Skeletal muscle satellite cell (primary cell): ENCODE measurements around the gene PIANP.

ENCODE experiments used
- H3K27me3 ChIP-seq: 2 replicates; pipeline ENCODE4 v1.7.0; 2013; ENCODE audit warnings: low read length; ENCODE audit not compliant: control insufficient read depth, insufficient read depth
- H3K36me3 ChIP-seq: 2 replicates; pipeline ENCODE4 v1.7.0; 2013; ENCODE audit warnings: mild to moderate bottlenecking, control low read depth, low read length; ENCODE audit not compliant: insufficient read depth
- H3K4me1 ChIP-seq: 2 replicates; pipeline ENCODE4 v1.7.0; 2013; ENCODE audit warnings: low read length; ENCODE audit not compliant: control insufficient read depth, insufficient read depth
- H3K4me2 ChIP-seq: 2 replicates; pipeline ENCODE4 v1.7.0; 2013; ENCODE audit warnings: mild to moderate bottlenecking, low read length
- H3K4me3 ChIP-seq: 2 replicates; pipeline ENCODE4 v1.7.0; 2013; ENCODE audit warnings: low read length
- H3K9ac ChIP-seq: 2 replicates; pipeline ENCODE4 v1.7.0; 2013; ENCODE audit warnings: mild to moderate bottlenecking, low read depth, low read length, moderate library complexity
- H3K9me3 ChIP-seq: replicated peaks from 2 replicates; pipeline ENCODE4 v1.7.0; 2013; ENCODE audit warnings: mild to moderate bottlenecking, control low read depth, low read length

The PIANP gene

DNA sequence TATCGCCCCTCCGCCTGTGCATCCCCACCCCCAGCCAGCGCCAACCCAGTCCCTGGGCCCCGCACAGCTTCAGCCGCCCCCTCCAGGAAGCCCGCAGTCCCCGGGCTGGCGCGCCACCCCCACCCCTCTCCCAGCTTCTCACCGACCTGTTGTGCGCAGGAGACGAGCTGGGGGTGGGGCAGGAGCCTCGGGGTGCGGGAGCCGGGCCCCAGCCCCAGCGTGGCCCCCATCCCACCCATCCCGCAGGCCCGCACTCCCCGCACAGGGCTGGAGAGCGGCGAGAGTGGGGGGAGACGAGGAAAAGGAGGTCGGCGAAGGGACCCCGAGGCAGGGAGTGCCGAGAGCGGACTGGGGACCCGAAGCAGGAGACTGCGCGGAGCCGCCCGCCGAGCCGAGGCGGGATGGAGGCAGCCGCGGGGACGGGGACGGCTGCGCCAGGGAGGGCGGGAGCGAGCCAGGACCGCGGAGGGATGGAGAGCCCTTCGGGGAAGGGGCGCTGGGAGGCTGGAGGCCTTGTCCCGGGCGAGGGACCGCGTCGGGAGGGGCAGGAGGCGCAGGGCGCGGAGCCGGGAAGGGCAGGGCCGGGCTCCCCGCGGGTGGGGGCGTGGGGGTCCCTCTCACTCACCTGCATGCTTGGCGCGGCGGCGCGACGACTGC, 498 bp downstream of the PIANP start:
- no peaks in the 10 kb centered on the region for H3K9me3 ChIP-seq
- peaks cover 13% of the 10 kb centered on the region for H3K4me1 ChIP-seq
- no peaks in the 10 kb centered on the region for H3K36me3 ChIP-seq
- H3K4me3 ChIP-seq = peak overlapping the region; percentile 62
- peak overlapping the region; percentile 26 for H3K9ac ChIP-seq
- H3K27me3 ChIP-seq = peaks cover 51% of the 10 kb centered on the region
- peak overlapping the region; percentile 82 for H3K4me2 ChIP-seq

DNA sequence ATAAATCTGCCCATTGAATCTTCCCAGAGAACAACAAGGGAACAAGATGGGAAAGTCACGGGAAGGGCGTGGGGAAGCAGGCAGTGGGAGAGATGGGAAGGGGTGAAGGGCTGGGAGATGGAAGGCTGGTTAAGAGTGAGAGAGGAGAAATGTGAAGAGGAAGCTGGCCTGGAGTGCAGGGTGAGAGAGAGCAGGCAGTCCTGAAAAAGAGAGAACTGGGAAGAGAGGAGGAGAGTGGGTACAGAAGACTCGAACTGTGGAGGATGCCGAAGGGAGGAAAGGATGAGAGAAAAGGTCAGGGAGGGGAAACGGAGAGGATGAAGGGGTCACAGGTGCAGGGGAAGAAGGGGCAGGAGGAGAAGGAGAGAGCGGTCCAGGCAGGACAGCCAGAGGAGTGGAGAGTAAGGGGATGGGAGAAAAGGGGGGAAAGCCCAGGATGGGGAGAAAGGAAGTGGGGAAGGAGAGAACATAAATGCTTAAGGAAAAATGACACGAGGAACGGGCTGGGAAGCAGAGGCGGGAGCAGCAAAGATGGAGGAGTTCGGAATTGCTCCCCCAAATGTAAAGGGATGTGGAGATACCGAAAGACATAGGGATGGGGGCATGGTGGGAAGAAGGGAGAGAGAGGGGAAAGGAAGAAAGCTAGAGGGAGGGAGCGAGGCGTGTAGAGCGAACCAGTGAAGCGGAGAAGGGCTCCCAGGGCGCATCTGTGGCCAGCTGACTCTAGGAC, 1.2 kb downstream of the PIANP start:
- H3K9ac ChIP-seq = no peak overlapping the region

GRCh38 chr12:6698352-6699046, 2.1 kb downstream of the PIANP start:
- H3K4me3 ChIP-seq = no peak overlapping the region
- peaks cover 45% of the 10 kb centered on the region for H3K27me3 ChIP-seq
- peaks cover 13% of the 10 kb centered on the region for H3K4me1 ChIP-seq
- H3K4me2 ChIP-seq = no peak overlapping the region
- no peaks in the 10 kb centered on the region for H3K9me3 ChIP-seq
- no peak overlapping the region for H3K9ac ChIP-seq
- H3K36me3 ChIP-seq = no peaks in the 10 kb centered on the region

More for the DNA sequence above, 1.2 kb downstream of the PIANP start:
- peak overlapping the region; percentile 82 for H3K4me2 ChIP-seq
- H3K9me3 ChIP-seq = no peaks in the 10 kb centered on the region
- H3K4me1 ChIP-seq = peaks cover 13% of the 10 kb centered on the region
- no peaks in the 10 kb centered on the region for H3K36me3 ChIP-seq
- peaks cover 51% of the 10 kb centered on the region for H3K27me3 ChIP-seq
- no peak overlapping the region for H3K4me3 ChIP-seq

GRCh38 chr12:6697584-6698351, 2.8 kb downstream of the PIANP start:
- Histone ChIP-seq H3K4me1 (peaks cover 13% of the 10 kb centered on the region), H3K9ac (no peak overlapping the region), H3K4me3 (no peak overlapping the region), H3K9me3 (no peaks in the 10 kb centered on the region), H3K36me3 (no peaks in the 10 kb centered on the region), H3K27me3 (peaks cover 41% of the 10 kb centered on the region), H3K4me2 (no peak overlapping the region)

GRCh38 chr12:6696690-6697583, 3.7 kb downstream of the PIANP start:
- H3K9ac ChIP-seq = no peak overlapping the region
- no peak overlapping the region for H3K4me3 ChIP-seq
- H3K27me3 ChIP-seq = peaks cover 36% of the 10 kb centered on the region
- H3K4me2 ChIP-seq = no peak overlapping the region
- peaks cover 13% of the 10 kb centered on the region for H3K4me1 ChIP-seq
- no peaks in the 10 kb centered on the region for H3K9me3 ChIP-seq
- no peaks in the 10 kb centered on the region for H3K36me3 ChIP-seq

GRCh38 chr12:6695313-6696045, 5.1 kb downstream of the PIANP start:
- H3K9ac ChIP-seq = no peak overlapping the region
- H3K4me2 ChIP-seq = no peak overlapping the region
- no peaks in the 10 kb centered on the region for H3K9me3 ChIP-seq
- H3K27me3 ChIP-seq = peaks cover 24% of the 10 kb centered on the region
- H3K36me3 ChIP-seq = no peaks in the 10 kb centered on the region
- peaks cover 9% of the 10 kb centered on the region for H3K4me1 ChIP-seq
- no peak overlapping the region for H3K4me3 ChIP-seq

- Histone ChIP-seq H3K4me3 (no peak overlapping the region), H3K36me3 (no peaks in the 10 kb centered on the region), H3K4me2 (no peak overlapping the region), H3K27me3 (peaks cover 17% of the 10 kb centered on the region), H3K9me3 (no peaks in the 10 kb centered on the region), H3K9ac (no peak overlapping the region), H3K4me1 (peaks cover 6% of the 10 kb centered on the region)
Observed at GRCh38 chr12:6694701-6695100, 5.9 kb downstream of the PIANP start.

DNA sequence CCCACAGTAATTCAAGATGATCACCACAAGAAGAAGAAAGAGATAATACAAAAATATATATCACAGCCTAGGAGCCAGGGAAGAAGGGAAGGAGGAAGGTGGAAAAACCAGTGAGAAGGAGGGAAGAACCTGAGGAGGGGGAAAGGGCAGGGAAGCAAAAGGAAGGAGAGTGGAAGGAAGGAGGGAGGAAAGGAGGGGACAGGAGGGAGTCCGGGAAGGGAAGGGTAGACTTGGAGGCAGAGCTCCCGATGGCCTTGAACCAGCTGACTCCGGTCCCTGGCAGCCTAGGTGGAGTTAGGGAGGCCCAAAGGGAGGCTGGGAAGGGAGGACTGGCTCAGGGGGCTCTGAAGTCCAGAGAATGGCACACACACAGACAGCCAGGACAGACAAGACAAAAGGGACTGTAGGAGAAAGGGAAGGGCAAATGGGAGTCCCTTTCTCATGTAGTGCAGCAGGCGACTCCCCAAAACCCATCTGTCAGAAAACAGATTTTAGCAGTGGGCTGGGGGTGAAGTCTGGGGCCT, 6.7 kb downstream of the PIANP start:
- H3K9ac ChIP-seq = no peak overlapping the region
- no peaks in the 10 kb centered on the region for H3K9me3 ChIP-seq
- no peak overlapping the region for H3K4me3 ChIP-seq
- no peak overlapping the region for H3K4me2 ChIP-seq
- peaks cover 9% of the 10 kb centered on the region for H3K27me3 ChIP-seq
- H3K36me3 ChIP-seq = no peaks in the 10 kb centered on the region
- H3K4me1 ChIP-seq = peaks cover 4% of the 10 kb centered on the region

- Histone ChIP-seq H3K4me2 (no peak overlapping the region), H3K9me3 (no peaks in the 10 kb centered on the region), H3K9ac (no peak overlapping the region), H3K36me3 (no peaks in the 10 kb centered on the region), H3K4me3 (no peak overlapping the region), H3K27me3 (peaks cover under 1% of the 10 kb centered on the region), H3K4me1 (peaks cover 6% of the 10 kb centered on the region)
Observed at GRCh38 chr12:6692888-6693287, 7.7 kb downstream of the PIANP start.

DNA sequence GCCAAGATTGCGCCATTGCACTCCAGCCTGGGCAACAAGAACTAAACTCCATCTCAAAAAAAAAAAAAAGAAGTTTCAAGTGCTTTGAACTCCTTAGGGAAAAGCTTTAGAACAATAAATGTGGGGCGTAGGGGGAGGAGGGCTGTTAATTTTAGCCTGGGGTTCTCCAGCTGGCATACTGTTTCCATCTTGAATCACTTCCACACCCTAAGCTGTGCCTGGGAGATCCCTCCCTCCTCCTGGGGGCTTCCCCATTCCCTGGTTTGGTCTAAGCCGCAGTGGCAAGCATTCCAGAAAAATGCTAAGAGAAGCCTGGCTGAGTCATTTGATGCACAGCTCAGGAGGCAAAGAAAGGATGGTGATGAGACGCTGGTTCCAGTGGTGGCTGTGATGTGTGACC, 9.1 kb downstream of the PIANP start:
- peaks cover 3% of the 10 kb centered on the region for H3K36me3 ChIP-seq
- no peak overlapping the region for H3K9ac ChIP-seq
- no peak overlapping the region for H3K4me3 ChIP-seq
- no peaks in the 10 kb centered on the region for H3K27me3 ChIP-seq
- no peaks in the 10 kb centered on the region for H3K9me3 ChIP-seq
- H3K4me1 ChIP-seq = peaks cover 16% of the 10 kb centered on the region
- H3K4me2 ChIP-seq = no peak overlapping the region
